Peyer's patch (tissue), 4 donors: ENCODE data around the gene APOE. TPM values are rescaled to one million over a fixed set of nuclear protein-coding genes. Genes with fewer than 3 reads are reported as not detected.
"Not testable (repeated sequence)": the region's sequence is repeated elsewhere in the genome, so short reads cannot be mapped to it uniquely, and the experiment has no call there.

Experiments
- DNase-seq, 3 donors: peaks; one replicate each; pipeline ENCODE4 v3.0.0-alpha.2; 2017 to 2019
- H3K27ac ChIP-seq, 4 donors: fragments of 200-600 bp; sonication (generic); one replicate each; pipeline ENCODE4 v1.5.1; 2016 to 2019
- H3K27me3 ChIP-seq, 2 donors: fragments of 200-600 bp; sonication (generic); one replicate each; pipeline ENCODE4 v1.5.1; 2019
- H3K36me3 ChIP-seq, 3 donors: fragments of 200-600 bp; sonication (generic); one replicate each; pipeline ENCODE4 v1.5.1; 2016 to 2019
- H3K4me1 ChIP-seq, 4 donors: fragments of 200-600 bp; sonication (generic); one replicate each; pipeline ENCODE4 v1.5.1; 2016 to 2019
- H3K4me3 ChIP-seq, 4 donors: fragments of 200-600 bp; sonication (generic); 1 replicate in 3 of 4; 2 replicates in 1 of 4; pipeline ENCODE4 v1.5.1; 2016 to 2019; ENCODE audit warnings: mild to moderate bottlenecking in 1 of 4
- H3K9me3 ChIP-seq, 4 donors: fragments of 200-600 bp; sonication (generic); one replicate each; pipeline ENCODE4 v1.5.1; 2016 to 2019; ENCODE audit warnings: mild to moderate bottlenecking in 1 of 4
- POLR2A ChIP-seq, 2 donors: fragments of 450-650 bp; IDR thresholded peaks; one replicate each; pipeline ENCODE4 v1.5.1; 2017; ENCODE audit warnings: antibody characterized with exemption in 2 of 2, mild to moderate bottlenecking in 2 of 2, moderate library complexity in 2 of 2
- total RNA-seq, 4 donors: library from RNA; depleted of rRNA; stranded (reverse); fragments of >200 nt; gene quantifications; one replicate each; pipeline ENCODE4 v1.1.0, GENCODE V29; 2016
- TF ChIP-seq, protein P1 (sequence below), 6 experiments: fragments of 450-650 bp in 4 of 6; fragments of 200-600 bp in 2 of 6; sonication (generic) in 1 of 6; IDR thresholded peaks; one replicate each; pipeline ENCODE4 v1.5.1; 2017 to 2019; ENCODE audit warnings: antibody characterized with exemption in 6 of 6, mild to moderate bottlenecking in 3 of 6, moderate library complexity in 1 of 6

Gene APOE
- total RNA-seq, 4 donors from 2014 or later: 24.2 to 203 (median 51.6) TPM

DNA sequence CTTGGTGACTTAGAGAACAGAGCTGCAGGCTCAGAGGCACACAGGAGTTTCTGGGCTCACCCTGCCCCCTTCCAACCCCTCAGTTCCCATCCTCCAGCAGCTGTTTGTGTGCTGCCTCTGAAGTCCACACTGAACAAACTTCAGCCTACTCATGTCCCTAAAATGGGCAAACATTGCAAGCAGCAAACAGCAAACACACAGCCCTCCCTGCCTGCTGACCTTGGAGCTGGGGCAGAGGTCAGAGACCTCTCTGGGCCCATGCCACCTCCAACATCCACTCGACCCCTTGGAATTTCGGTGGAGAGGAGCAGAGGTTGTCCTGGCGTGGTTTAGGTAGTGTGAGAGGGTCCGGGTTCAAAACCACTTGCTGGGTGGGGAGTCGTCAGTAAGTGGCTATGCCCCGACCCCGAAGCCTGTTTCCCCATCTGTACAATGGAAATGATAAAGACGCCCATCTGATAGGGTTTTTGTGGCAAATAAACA is 18.7 kb downstream of the APOE start:
- TF ChIP-seq POLR2A (IDR thresholded peaks at IDR 0.05): no peak
- TF ChIP-seq, protein P1, sequence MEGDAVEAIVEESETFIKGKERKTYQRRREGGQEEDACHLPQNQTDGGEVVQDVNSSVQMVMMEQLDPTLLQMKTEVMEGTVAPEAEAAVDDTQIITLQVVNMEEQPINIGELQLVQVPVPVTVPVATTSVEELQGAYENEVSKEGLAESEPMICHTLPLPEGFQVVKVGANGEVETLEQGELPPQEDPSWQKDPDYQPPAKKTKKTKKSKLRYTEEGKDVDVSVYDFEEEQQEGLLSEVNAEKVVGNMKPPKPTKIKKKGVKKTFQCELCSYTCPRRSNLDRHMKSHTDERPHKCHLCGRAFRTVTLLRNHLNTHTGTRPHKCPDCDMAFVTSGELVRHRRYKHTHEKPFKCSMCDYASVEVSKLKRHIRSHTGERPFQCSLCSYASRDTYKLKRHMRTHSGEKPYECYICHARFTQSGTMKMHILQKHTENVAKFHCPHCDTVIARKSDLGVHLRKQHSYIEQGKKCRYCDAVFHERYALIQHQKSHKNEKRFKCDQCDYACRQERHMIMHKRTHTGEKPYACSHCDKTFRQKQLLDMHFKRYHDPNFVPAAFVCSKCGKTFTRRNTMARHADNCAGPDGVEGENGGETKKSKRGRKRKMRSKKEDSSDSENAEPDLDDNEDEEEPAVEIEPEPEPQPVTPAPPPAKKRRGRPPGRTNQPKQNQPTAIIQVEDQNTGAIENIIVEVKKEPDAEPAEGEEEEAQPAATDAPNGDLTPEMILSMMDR (IDR thresholded peaks at IDR 0.05): no peak
- H3K9me3 ChIP-seq: no peaks in the 10 kb centered on the region
- peaks cover 0 to 14% (median 2%) of the 10 kb centered on the region in 4 donors for H3K4me1 ChIP-seq
- H3K27ac ChIP-seq: peak overlapping the region in 3 of 4 donors; percentile 1 to 69 (median 65)
- H3K4me3 ChIP-seq: no peak overlapping the region
- DNase-seq: no peak
- H3K36me3 ChIP-seq: no peaks in the 10 kb centered on the region
- no peaks in the 10 kb centered on the region for H3K27me3 ChIP-seq

DNA sequence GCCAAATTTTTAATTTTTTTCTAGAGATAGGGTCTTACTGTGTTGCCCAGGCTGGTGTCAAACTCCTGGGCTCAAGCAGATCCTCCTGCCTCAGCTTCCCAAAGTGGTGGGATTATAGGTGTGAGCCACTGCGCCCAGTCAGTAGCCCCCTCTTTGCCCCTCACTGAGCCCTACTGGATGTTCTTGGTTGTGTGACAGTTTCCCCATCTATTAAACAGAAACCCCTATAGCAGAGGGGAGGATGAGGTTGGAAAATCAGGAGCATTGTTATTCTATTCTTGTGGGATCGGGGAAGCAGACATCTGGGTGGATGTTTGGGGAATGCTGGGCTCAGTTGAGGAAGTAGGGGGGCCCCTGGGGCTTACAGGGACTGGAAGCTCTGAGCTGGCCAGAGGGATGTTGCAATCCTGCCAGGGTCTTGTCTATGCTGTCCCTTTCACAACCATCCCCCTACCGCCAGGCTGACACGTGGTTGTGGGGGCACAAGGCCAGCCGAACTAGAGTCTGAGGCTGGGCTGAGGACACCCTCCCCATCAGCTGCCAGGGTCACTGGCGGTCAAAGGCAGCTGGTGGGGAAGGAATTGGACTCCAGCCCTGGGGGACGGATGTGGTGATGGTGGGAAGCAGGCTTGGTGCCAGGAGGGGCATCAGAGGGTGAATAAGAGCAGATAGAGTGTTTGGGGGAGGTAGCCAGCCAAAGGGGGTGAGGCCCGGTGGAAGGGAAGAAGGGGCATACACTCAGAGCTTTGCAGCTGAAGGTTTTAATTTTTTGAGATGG is 19.7 kb downstream of the APOE start:
- no peaks in the 10 kb centered on the region for H3K9me3 ChIP-seq
- peak in 2 of 3 donors; percentile 47 to 87 for DNase-seq
- no peak overlapping the region for H3K4me3 ChIP-seq
- peak overlapping the region; percentile 25 to 69 (median 57) for H3K27ac ChIP-seq
- H3K27me3 ChIP-seq: no peaks in the 10 kb centered on the region
- no peaks in the 10 kb centered on the region for H3K36me3 ChIP-seq
- peaks cover 0 to 14% (median 2%) of the 10 kb centered on the region in 4 donors for H3K4me1 ChIP-seq
- TF ChIP-seq, protein P1 (IDR thresholded peaks at IDR 0.05): no peak
- TF ChIP-seq POLR2A (IDR thresholded peaks at IDR 0.05): no peak

DNA sequence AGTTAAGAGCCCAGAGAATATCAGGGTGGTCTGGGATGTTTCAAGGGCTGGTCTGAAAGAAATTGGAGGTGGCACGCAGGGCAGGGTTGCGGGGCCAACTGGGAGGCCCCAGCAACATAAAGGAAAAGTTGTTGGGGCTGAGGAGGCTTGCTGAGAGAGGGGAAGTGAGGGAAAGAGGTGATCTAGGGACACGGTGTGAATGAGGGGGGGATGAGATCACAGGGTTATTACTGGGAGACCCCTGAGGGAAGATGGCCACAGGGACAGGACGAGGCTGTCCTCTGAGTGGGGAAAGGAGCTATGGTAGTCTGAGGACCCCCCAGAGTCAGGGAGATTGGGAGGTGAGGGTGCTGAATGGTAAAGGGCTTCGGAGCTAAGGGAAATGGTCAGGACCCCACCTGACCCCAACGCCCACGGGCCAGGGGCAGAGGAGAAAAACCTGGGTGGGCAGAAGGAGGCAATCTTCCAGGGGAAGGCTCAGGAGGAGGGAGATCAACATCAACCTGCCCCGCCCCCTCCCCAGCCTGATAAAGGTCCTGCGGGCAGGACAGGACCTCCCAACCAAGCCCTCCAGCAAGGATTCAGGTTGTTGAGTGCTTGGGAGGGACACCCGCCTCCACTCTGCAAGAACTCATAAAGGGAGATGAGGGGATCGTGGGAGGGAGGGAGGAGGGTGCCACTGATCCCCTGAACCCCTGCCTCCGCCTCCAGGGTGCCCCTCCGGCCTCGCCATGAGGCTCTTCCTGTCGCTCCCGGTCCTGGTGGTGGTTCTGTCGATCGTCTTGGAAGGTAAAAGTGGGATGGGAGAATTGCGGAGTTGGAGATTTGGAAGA is 20.9 kb downstream of the APOE start:
- H3K27me3 ChIP-seq, H3K9me3 ChIP-seq, DNase-seq, H3K36me3 ChIP-seq: not testable (repeated sequence)
- H3K4me3 ChIP-seq: peak overlapping the region in 2 of 4 donors; percentile 28 to 29
- peak overlapping the region in 2 of 4 donors; percentile 49 to 70 for H3K27ac ChIP-seq
- peaks cover 0 to 14% (median 2%) of the 10 kb centered on the region in 4 donors for H3K4me1 ChIP-seq

DNA sequence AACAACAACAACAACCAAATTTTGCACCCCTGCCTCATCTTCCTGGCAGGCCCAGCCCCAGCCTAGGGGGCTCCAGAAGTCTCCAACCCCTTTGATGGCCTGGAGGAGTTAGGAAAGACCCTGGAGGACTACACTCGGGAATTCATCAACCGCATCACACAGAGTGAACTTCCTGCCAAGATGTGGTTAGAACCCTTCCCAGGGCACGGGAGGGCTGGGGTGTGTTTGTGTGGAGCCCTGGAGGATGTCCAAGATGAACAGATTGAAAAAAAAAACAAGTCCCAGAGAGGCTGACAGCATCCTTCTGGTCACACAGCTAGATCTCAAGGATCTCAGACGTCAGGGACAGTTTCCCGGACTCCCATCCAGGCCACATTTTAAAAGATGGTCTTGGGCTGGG is 22.1 kb downstream of the APOE start:
- peak overlapping the region in 3 of 4 donors; percentile 49 to 70 (median 66) for H3K27ac ChIP-seq
- H3K36me3 ChIP-seq: no peaks in the 10 kb centered on the region
- DNase-seq: no peak
- TF ChIP-seq, protein P1 (IDR thresholded peaks at IDR 0.05): no peak
- TF ChIP-seq POLR2A (IDR thresholded peaks at IDR 0.05): no peak
- no peak overlapping the region for H3K4me3 ChIP-seq
- peaks cover 0 to 14% (median 2%) of the 10 kb centered on the region in 4 donors for H3K4me1 ChIP-seq
- no peaks in the 10 kb centered on the region for H3K27me3 ChIP-seq
- H3K9me3 ChIP-seq: no peaks in the 10 kb centered on the region

DNA sequence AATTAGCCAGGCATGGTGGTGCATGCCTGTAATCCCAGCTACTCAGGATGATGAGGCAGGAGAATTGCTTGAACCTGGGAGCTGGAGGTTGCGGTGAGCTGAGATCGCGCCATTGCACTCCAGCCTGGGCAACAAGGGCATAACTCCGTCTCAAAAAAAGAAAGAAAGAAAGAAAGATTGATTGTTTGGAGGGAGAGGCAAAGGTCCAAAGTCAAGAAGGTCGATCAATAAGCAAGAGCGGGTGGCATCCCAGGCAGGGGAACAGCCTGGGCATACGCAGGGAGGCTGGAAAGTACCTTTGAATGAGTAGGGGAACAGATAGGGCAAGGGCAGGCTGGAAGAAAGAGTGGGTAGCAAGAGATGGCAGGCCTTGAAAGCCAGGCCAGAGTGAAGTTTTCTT is 24.5 kb downstream of the APOE start:
- H3K27me3 ChIP-seq: no peaks in the 10 kb centered on the region
- no peaks in the 10 kb centered on the region for H3K36me3 ChIP-seq
- no peaks in the 10 kb centered on the region for H3K9me3 ChIP-seq
- H3K4me1 ChIP-seq: peaks cover 0 to 14% (median 2%) of the 10 kb centered on the region in 4 donors
- H3K4me3 ChIP-seq: no peak overlapping the region
- no peak overlapping the region for H3K27ac ChIP-seq
- DNase-seq: no peak
- no peak for TF ChIP-seq POLR2A (IDR thresholded peaks at IDR 0.05)
- TF ChIP-seq, protein P1 (IDR thresholded peaks at IDR 0.05): no peak
